IMR-90 (cell line): ENCODE results near the gene AIDA. TPM values are rescaled to one million over a fixed set of nuclear protein-coding genes. Genes with fewer than 3 reads are reported as not detected.

Source experiments
- ATAC-seq: fragments of 200-7000 bp; cut with Tn5 transposase; 2 replicates; pipeline ENCODE4 v1.9.1; 2020; ENCODE audit warnings: low read depth, mild to moderate bottlenecking, moderate library complexity
- BruUV-seq: library from RNA; stranded (reverse); fragments of 400-500 nt; replicated peaks from 2 replicates; lab custom pipeline; 2021; lab: Mats Ljungman, UMichigan
- CTCF ChIA-PET: fragments of 300-600 bp; formaldehyde crosslinking; extraction: SDS; loops from one replicate; lab custom pipeline; 2021; ENCODE audit warnings: antibody characterized with exemption; lab: Yijun Ruan, JAX
- POLR2A ChIA-PET: fragments of 300-600 bp; sonication (Branson Sonifier 250); formaldehyde crosslinking; loops from one replicate; lab custom pipeline; 2022; ENCODE audit warnings: antibody characterized with exemption; ENCODE audit not compliant: unreplicated experiment; lab: Charles Lee
- DNase-seq: peaks from one replicate; pipeline ENCODE4 v3.0.0; 2013
- H2AFZ ChIP-seq: replicated peaks from 2 replicates; pipeline ENCODE3; 2013; ENCODE audit warnings: low read length, mild to moderate bottlenecking; ENCODE audit not compliant: poor library complexity
- H2AK5ac ChIP-seq: 2 replicates; pipeline ENCODE4 v1.6.1; 2013; ENCODE audit warnings: low read depth, low read length, inconsistent platforms
- H2AK9ac ChIP-seq: replicated peaks from 2 replicates; pipeline ENCODE3; 2013; ENCODE audit warnings: mild to moderate bottlenecking, low read depth, low read length, moderate library complexity; ENCODE audit not compliant: poor library complexity
- H2BK120ac ChIP-seq: 2 replicates; pipeline ENCODE4 v1.6.1; 2013; ENCODE audit warnings: low read depth, low read length, inconsistent platforms
- H2BK15ac ChIP-seq: 3 replicates; pipeline ENCODE4 v1.6.1; 2013; ENCODE audit warnings: low read depth, low read length, inconsistent platforms
- H2BK20ac ChIP-seq: 2 replicates; pipeline ENCODE4 v1.6.1; 2013; ENCODE audit warnings: low read depth, mild to moderate bottlenecking, inconsistent platforms, low read length, moderate library complexity
- H2BK5ac ChIP-seq: 2 replicates; pipeline ENCODE4 v1.6.1; 2013; ENCODE audit warnings: mild to moderate bottlenecking, low read depth, low read length, inconsistent platforms; ENCODE audit not compliant: poor library complexity, severe bottlenecking
- H3K14ac ChIP-seq: replicated peaks from 2 replicates; pipeline ENCODE4 v1.6.1; 2013; ENCODE audit warnings: low read depth, low read length, inconsistent platforms
- H3K18ac ChIP-seq: 2 replicates; pipeline ENCODE4 v1.6.1; 2013; ENCODE audit warnings: low read depth, low read length, control low read depth
- H3K23ac ChIP-seq: 2 replicates; pipeline ENCODE4 v1.6.1; 2013; ENCODE audit warnings: low read depth, low read length, inconsistent platforms
- H3K27ac ChIP-seq: 2 replicates; pipeline ENCODE4 v1.5.1; 2013; ENCODE audit warnings: mild to moderate bottlenecking, control low read depth, low read length; ENCODE audit not compliant: insufficient read depth
- H3K27me3 ChIP-seq: 2 replicates; pipeline ENCODE4 v1.6.1; 2013; ENCODE audit warnings: low read length; ENCODE audit not compliant: control insufficient read depth, insufficient read depth
- H3K36me3 ChIP-seq: 2 replicates; pipeline ENCODE4 v1.6.1; 2013; ENCODE audit warnings: low read length, mixed read lengths; ENCODE audit not compliant: control insufficient read depth, insufficient read depth
- H3K4ac ChIP-seq: 2 replicates; pipeline ENCODE4 v1.6.1; 2013; ENCODE audit warnings: low read depth, low read length, inconsistent platforms
- H3K4me1 ChIP-seq: 2 replicates; pipeline ENCODE4 v1.6.1; 2013; ENCODE audit warnings: low read length, mixed read lengths; ENCODE audit not compliant: control insufficient read depth, insufficient read depth
- H3K4me2 ChIP-seq: 2 replicates; pipeline ENCODE4 v1.6.1; 2013; ENCODE audit warnings: low read depth, mild to moderate bottlenecking, control low read depth, low read length, moderate library complexity
- H3K4me3 ChIP-seq: 2 replicates; pipeline ENCODE4 v1.5.1; 2013; ENCODE audit warnings: low read depth, mild to moderate bottlenecking, control low read depth, low read length, moderate library complexity; ENCODE audit not compliant: insufficient read depth
- H3K56ac ChIP-seq: 2 replicates; pipeline ENCODE4 v1.6.1; 2013; ENCODE audit warnings: low read length, inconsistent platforms; ENCODE audit not compliant: insufficient read depth; ENCODE audit errors: extremely low read depth
- H3K79me1 ChIP-seq, 2 experiments: 2 replicates each; pipeline ENCODE4 v1.6.1; 2013; ENCODE audit warnings: low read length in 2 of 2, inconsistent platforms in 1 of 2, low read depth in 1 of 2
- H3K9ac ChIP-seq: 2 replicates; pipeline ENCODE4 v1.6.1; 2013; ENCODE audit warnings: low read depth, low read length, control low read depth
- H3K9me1 ChIP-seq: 2 replicates; pipeline ENCODE4 v1.6.1; 2013; ENCODE audit warnings: low read length, inconsistent platforms; ENCODE audit not compliant: insufficient read depth
- H3K9me3 ChIP-seq: 2 replicates; pipeline ENCODE4 v1.6.1; 2013; ENCODE audit warnings: low read length; ENCODE audit not compliant: control insufficient read depth, insufficient read depth
- H4K20me1 ChIP-seq: 2 replicates; pipeline ENCODE4 v1.6.1; 2013; ENCODE audit warnings: low read length, inconsistent platforms; ENCODE audit not compliant: insufficient read depth
- H4K5ac ChIP-seq: 2 replicates; pipeline ENCODE4 v1.6.1; 2013; ENCODE audit warnings: mild to moderate bottlenecking, low read depth, low read length, control low read depth
- H4K8ac ChIP-seq, 2 experiments: 2 replicates each; pipeline ENCODE4 v1.6.1; 2013; ENCODE audit warnings: low read depth in 2 of 2, low read length in 2 of 2, control low read depth in 1 of 2, inconsistent platforms in 1 of 2
- H4K91ac ChIP-seq: 2 replicates; pipeline ENCODE4 v1.6.1; 2013; ENCODE audit warnings: low read depth, low read length, inconsistent platforms; ENCODE audit not compliant: insufficient read depth
- CEBPB ChIP-seq: IDR thresholded peaks from 2 replicates; pipeline ENCODE4 v1.6.1; 2012; ENCODE audit warnings: low read depth, low read length, improper control_type of control experiment
- POLR2A ChIP-seq: IDR thresholded peaks from 2 replicates; pipeline ENCODE4 v1.6.1; 2012; ENCODE audit warnings: mild to moderate bottlenecking, low read depth, low read length
- WGBS, 2 experiments: methylation state at CpG; one replicate each; pipeline versions ENCODE4 v1.1.5 to v1.1.7; 2013; ENCODE audit warnings: missing lambda C conversion rate in 2 of 2; ENCODE audit not compliant: insufficient read length in 1 of 2; ENCODE audit errors: extremely low coverage in 2 of 2; 5-methylcytosine and 5-hydroxymethylcytosine counted together
- dilution Hi-C: fragments of 300-500 bp; cut with HindIII; formaldehyde crosslinking; loops from one replicate; pipeline ENCODE4 v1.14.3; 2018; ENCODE audit warnings: low sequenced_read_pairs; ENCODE audit not compliant: unreplicated experiment
- in situ Hi-C: fragments of 300-500 bp; cut with MboI; formaldehyde crosslinking; loops from 3 replicates; pipeline ENCODE4 v1.14.3; 2019; ENCODE audit warnings: low sequenced_read_pairs, inconsistent platforms, mixed read lengths
- intact Hi-C: fragments of 100-400 bp; cut with micrococcal nuclease; formaldehyde crosslinking; loops from 2 replicates; pipeline ENCODE4 v1.10.0; 2022
- polyA plus RNA-seq, 3 experiments: library from polyadenylated mRNA; depleted of rRNA; stranded (reverse); fragments of >200 nt; gene quantifications; 2 replicates each; pipeline ENCODE4 v1.2.3, GENCODE V29; 2012; ENCODE audit warnings: low replicate concordance in 1 of 3
- total RNA-seq: library from RNA; depleted of rRNA; stranded (reverse); fragments of >200 nt; gene quantifications from 2 replicates; pipeline ENCODE4 v1.2.3, GENCODE V29; 2012

Gene AIDA
- total and polyA plus RNA-seq, 2 of the 4 experiments (the other 2 are of a cell fraction), result 47.9 to 48.6 TPM

DNA sequence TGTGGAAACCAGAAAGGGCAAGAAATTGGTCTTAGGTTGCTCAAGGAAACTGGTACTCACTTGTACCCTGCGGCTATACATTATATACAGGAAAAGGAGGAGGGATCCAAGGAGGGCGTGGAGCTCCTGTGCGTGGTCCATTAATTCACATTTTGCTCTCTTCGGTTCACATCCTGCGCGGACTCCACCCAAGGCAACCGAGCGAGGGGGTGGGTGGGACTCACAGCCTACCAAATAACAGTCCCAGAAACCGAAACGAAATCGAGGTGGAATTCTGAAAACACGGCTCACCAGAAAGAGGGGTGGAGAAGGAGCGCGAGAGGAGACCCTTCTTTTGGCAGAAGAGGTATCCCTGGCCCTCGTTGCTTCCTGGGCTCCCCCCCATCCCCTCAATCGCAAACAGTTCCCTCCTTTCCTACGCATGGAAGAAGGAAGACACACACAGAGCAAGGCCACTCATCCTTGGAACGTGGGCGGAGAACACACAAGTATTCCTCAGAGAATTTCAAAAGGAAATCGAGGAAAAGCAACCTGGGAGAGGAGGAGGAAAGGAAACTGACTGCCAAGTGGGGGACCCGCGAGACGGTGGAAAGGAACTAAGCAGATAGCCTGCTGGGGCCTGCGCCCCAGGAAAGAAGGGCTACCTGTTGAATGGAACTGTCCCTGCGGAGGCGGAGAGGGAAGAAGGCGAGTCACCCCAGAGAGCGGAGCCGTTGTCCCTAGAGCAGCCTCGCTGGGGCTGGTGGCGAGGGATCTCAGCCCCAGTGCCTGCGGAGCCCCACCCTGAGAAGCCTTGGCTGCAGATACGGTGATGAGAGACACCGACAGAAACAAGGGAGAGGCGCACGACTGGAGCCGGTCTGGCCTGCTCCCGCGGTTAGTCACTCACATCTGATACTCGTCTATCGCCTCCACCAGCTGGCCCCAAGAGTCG lies 705 bp downstream of the AIDA start:
- BruUV-seq, result no TSS peak
- intact Hi-C loops (loop anchor here (1.0 to 2.0 kb wide), 2 partner anchors 67 to 246 kb away; no protein-coding TSS in a partner anchor), in situ Hi-C loops (no loop called here), dilution Hi-C loops (no loop called here)
- Histone ChIP-seq H3K14ac (peak overlapping the region; percentile 88), H2BK20ac (peak overlapping the region; percentile 21; the same call in 1 of the 2 replicates), H4K20me1 (no peaks in the 10 kb centered on the region; the same call in 1 of the 2 replicates), H2AFZ (peak overlapping the region; percentile 86), H2BK5ac (peak overlapping the region; percentile 47), H3K56ac (peak overlapping the region; percentile 82), H3K23ac (peak overlapping the region; percentile 96), H4K91ac (peak overlapping the region; percentile 72), H3K4me2 (peak overlapping the region; percentile 58), H4K5ac (peak overlapping the region; percentile 4), H2AK9ac (peak overlapping the region; percentile 98), H3K4ac (peak overlapping the region; percentile 92), H4K8ac (peak overlapping the region; percentile 26 to 39), H2AK5ac (peak overlapping the region; percentile 75), H3K9me3 (no peaks in the 10 kb centered on the region), H3K27me3 (no peaks in the 10 kb centered on the region), H3K18ac (peak overlapping the region; percentile 16), H3K9me1 (no peaks in the 10 kb centered on the region; the same call in 1 of the 2 replicates), H3K4me3 (peak overlapping the region; percentile 92), H3K9ac (peak overlapping the region; percentile 68), H2BK120ac (peak overlapping the region; percentile 54), H3K4me1 (no peaks in the 10 kb centered on the region), H3K27ac (peak overlapping the region; percentile 68), H3K36me3 (peaks cover 3% of the 10 kb centered on the region), H3K79me1 (peaks cover 7 to 51% of the 10 kb centered on the region in 2 experiments; a peak in 2 of 4 replicates), H2BK15ac (peak overlapping the region; percentile 53; the same call in 1 of the 3 replicates)
- ATAC-seq (peak; percentile 42), DNase-seq (peak; percentile 57)
- ChIA-PET CTCF (no interaction called here), POLR2A (no interaction called here)
- TF ChIP-seq POLR2A (0 out of 2 replicates have a peak, but pooled peaks have one; percentile 30), CEBPB (no peak)
- WGBS, 2 experiments, result 0% methylated on average over 12 of the region's 42 CpGs; no CpG with 5 or more reads in 1 of the 2 experiments
